GM19372 (cell line): ENCODE data around the gene GREM2.

Source experiments
- ATAC-seq: cut with Tn5 transposase; IDR thresholded peaks from one replicate; pipeline ENCODE4 v1.9.1; 2021; ENCODE audit warnings: mild to moderate bottlenecking, low read depth, moderate library complexity; ENCODE audit not compliant: unreplicated experiment

The GREM2 gene

DNA sequence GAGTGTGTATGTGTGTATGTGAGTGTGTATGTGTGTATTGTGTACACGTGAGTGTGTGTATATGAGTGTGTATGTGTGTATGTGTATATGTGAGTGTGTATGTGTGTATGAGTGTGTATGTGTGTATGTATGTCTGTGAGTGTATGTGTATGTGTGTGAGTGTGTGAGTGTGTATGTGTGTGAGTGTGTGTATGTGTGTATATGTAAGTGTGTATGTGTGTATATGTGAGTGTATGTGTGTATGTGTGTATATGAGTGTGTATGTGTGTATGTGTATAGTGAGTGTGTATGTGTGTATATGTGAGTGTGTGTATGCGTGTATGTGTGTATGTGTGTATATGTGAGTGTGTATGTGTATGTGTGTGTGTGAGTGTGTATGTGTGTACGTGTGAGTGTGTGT, 49.2 kb downstream of the GREM2 start:
- ATAC-seq = no peak

DNA sequence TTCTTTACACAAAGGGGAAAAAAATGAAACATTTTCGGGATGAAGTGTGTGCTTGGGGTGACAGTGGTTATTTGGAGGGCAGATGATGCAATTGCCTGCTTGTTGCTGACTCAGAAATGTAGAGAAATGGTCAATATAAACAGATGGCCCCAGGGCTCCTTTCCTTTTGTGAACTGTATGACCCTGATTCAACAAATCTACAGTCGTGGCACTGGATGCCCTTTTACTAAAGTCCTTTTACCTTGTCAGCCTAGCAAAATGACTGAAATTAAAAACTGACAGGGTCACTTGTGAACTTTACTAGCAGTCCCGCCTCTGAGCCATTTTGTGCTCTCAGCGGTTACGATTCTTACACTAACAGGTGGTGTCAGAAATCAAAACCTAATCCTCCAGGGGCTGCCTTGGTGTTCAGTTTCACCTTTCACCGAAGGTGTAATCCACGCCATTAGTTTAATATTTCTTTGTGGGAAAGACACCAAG, 49.8 kb downstream of the GREM2 start:
- no peak for ATAC-seq

DNA sequence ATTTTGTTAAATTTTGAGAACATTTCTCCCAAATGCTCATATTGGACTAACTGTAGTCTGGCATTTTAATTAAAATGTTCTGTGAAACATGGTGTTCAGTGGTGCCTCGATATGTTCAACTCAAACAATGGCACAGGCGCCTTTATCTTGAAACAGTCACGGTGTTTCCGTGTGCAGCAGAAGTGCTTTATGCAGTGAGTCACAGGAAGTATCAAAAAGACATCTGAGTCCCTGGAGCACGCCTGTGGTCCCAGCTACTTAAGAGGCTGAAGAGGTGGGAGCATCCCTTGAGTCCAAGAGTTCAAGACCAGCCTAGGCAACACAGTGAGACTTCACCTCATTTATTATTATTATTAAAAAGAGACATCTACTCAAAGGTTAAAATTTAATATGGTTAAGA, 52.2 kb downstream of the GREM2 start:
- no peak for ATAC-seq

DNA sequence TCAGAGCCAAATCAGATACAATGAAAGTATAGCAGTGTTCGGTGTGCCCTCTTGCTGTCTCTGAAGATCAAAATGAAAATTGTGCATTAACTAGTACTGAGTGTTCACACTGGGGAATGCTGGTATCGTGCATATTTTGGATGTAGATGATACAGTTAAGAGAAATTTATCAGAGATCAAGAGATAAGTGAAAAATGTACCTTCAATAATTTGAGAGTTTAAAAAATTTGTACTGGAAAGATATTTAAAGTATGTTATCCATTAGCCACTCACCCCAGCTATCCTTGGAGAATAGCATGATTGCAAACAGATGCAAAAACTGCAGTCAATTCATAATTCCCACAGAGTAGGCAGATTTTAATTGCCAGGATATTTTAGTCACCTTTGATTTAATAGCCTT, 56.4 kb downstream of the GREM2 start:
- ATAC-seq = no peak

DNA sequence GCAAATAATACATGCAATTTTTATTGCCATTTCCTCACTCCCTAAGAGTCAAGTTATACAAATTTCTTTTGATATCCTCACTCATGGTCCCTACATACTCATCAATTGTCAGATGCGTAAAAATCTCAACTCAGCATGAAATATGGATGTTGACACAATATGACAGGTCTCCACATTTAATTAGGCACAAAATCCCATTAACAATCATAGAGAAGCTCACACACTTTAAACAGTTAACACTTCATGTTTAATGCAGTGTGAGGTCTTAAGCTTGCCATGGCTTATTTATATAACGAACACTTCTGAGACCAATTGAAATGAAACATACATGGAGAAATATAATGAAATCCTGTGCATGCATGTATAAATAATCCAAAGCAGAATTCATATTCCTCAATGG, 58.6 kb downstream of the GREM2 start:
- ATAC-seq = no peak

DNA sequence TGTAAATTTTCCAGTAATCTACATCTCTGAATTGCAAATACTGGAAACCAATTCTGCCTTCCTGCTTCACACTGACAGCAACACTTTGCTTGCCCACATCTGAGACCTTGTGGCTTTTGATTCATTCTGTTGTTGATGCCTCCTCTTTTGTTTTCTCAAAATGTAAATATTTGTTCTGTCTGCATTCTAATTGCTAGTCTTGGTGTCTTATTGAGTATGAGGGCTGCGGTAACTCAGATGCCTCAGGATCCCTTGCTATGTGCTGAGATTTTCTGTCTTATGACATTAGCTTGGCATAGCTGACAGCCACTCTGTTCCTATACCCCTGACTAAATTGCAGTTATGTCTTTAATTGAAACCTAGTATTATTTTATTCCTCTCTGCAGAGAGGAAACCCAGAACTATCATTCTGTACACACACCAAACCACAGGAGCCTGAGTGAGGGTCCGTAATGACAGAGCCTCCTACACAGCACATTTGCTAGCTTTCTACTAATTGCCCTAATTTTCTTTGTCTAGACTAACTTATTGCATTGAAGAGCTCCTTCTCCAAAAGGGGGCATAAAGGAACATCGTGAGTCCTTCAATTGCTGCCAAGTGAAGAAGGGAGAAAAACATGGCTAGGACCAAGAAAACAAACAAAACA, 72.1 kb downstream of the GREM2 start:
- ATAC-seq = no peak

DNA sequence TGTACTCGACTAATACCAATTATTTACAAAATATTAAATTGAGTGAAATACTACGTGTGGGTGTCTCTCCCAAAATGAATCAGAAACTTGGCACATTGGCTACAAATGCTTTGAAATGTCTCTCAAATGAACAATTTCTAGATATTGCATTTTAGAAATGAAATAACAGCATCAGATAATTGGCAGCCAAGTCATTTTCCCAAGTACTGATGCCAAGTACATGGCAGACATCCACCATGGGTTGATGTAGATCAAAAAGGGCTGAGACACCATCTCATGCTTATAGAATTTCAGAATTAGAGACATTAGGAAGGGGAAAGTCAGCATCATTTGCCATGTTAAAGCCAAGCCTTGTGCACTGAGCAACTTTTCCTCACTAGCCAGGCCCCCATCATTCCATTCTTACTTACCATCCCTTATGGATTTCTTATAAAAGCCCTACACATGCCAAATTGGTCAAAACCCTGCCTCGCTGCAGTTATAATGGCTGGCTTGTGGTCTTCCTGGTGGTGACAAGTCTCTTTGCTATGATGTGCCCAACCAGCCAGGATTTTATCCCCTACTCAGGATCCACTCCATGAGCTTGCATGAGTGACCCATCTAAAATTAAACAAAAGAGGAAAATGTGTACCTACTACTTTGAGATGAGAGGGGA, 73.1 kb downstream of the GREM2 start:
- no peak for ATAC-seq

DNA sequence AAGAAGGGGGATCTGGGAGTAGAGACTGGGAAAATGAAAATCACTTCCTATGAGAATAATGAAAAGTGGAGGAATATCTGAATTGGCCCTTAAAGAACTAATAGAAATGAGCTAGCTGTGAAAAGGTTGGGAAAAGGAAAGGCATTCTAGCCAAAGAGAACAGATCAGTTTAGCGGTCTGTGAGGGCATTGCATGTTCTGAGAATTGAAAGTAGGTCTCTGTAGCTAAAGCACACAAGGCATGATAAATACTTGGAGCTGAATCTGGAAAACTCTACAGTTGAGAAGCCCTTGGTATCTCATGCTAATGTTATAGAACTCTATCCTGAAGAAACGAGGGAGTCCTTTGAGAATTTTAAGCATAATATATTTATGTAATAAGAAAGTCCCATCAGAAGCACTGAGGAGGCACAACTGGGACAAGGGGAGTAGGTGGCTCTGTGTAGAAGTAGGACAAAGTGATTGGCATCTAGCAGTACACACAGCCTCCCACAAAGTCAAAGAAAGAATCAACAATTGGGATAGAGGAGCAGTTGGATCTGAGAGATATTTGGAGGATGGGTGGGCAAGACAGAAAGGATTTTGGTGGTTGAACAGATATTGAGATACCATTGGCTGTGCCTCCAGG, 78.7 kb downstream of the GREM2 start:
- no peak for ATAC-seq

DNA sequence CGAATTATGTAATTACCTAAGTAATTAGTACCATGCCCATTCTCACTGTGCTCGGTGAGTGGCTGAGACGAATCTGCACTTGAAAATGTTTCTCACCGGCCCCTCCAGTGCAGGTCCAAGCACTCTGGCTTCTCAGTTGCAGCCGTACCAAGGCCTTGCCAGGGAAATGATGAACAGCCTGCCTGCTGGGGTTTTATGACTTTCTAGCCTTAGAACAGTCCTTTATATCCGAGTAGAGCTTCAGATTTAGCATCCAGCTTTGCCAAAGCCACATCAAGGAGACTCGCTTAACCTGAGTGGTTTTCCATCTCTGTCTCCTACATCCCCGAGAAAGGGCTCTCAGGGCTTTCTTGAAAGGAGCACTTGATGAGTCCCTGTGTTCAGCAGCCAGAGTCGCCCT, 83.4 kb downstream of the GREM2 start:
- no peak for ATAC-seq

DNA sequence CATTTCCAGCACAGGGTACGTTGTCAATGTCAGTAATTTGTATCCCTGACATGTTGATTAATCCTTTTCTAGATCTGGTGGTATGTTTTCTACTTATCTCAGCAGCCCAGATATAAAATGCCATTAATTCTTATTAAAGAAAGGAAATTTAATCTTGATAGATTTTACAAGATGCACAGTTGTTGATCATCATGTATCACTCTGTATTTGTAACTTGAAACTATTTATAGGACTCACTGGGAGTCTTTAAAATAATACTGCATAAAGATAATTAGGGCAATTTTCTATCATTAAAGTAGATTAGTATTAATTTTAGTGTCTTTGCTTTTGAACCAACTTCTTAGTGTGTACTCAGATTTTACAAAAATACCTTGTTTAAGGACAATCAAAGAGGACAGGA, 84.9 kb downstream of the GREM2 start:
- ATAC-seq = no peak

DNA sequence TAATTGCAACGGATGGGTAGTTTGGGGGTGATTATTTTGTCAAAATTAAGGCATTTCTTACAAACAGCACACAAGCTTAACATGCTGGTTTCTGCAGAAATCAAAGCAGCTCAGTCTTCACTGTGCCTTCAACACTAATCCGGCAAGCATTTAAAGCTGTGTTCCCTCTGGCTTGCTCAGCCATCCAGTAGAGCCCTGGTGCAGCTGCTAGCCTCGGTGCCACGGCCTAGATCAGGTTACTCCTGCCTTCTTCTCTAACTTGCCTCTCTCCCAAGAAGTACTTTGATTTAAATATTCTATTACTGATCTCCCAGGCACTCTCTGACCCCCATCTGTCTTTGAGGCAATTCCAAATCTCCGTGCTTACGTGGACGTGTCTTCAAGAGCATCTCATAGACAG, 85.6 kb downstream of the GREM2 start:
- no peak for ATAC-seq

DNA sequence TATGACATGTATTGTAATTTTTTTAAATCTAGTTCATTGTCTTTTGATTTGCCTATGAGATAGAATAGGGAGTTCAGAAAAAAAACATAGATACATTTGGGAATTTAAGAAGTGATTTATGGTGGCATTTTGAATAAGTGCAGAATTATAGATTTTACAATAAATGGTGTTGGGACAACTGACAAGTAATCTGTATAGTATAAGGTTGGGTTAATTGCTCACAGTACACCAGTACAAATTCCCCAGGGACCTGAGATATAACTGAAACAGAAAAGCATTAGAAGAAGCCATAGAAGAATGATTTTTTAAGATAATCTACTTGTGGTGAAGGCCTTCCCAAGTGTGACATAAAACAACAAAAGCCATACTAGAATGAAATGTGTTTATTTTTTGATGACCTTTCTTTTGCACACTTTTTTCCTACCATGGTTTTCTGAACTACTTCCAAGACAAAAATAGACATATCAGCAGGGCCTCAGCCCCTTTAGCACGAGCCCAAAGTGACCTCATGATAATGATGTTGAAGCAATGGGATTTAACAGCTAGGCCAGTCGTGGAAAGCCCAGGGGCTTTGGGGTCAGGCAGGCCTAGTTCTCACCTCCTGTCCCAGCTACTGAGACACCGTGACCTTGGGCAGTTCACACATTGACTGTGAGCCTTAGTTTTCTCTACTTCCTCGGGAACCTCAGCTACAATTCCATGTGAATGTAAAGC, 87.4 kb downstream of the GREM2 start:
- ATAC-seq = no peak

DNA sequence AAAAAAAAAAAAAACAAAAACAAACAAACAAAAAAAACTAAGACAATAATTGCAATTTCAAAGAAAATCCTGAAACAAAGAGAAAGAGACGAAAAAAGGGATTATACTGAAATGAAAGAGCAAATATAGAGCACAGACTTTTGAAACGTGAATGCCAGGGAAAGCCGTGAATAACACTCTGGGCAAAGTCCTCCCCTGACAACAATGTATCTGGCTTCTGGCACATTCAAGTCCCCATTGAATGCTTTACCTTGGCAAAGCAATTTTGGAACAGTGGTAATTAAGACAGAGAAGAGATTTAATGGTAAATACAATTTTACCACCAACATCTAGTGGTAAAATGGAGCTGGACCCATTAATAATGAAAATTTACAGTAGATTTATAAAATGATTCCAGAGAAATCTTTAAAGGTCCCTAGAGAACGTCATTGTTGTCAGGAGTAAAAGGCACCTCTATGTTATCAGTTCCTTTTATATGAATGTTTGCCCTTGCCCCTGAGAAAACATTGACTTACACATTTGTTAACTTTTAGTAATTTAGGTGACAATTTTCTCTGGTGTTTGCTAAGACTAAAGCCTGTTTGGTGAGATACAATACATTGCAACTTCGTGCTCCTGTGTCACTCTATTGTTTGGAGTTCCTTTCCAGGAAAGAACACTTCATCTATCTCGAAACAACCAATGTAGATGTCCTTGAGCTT, 89.7 kb downstream of the GREM2 start:
- ATAC-seq = no peak

DNA sequence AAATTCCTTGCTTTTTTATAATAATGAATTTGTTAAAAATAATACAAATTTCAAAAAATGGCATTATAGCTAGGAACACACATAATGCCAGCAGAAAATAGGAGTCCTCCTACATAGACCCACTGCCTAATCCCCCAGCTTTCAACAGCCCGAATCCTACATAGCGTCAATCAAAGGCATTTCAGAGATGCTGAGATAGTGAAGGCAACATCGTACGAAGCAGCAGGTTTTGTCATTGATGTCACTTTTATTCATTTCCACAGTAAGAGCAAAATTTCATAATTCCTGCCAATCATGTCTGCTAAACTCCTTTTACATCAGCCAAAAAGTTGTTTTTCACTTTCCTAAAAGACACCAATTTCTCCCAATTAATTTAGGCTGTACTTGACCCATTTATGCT, 94.1 kb downstream of the GREM2 start:
- ATAC-seq = no peak

DNA sequence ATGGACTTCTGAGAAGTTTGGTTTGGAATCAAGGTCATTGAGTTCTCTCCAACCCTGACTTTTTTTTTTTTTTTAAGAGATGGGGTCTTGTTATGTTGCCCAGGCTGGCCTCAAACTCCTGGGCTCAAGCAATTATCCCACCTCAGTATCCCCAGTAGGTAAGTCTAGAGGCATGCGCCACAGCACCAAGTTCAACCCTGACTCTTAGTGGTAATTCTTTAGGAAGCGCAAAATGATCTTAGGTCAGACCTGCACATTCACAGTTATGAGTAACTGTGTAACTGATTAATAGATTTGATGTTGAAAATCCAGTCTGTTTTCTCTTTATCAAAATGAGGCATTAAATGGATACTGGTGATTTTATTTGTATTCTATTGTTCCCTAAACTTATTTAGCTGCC, 95.9 kb downstream of the GREM2 start:
- no peak for ATAC-seq

DNA sequence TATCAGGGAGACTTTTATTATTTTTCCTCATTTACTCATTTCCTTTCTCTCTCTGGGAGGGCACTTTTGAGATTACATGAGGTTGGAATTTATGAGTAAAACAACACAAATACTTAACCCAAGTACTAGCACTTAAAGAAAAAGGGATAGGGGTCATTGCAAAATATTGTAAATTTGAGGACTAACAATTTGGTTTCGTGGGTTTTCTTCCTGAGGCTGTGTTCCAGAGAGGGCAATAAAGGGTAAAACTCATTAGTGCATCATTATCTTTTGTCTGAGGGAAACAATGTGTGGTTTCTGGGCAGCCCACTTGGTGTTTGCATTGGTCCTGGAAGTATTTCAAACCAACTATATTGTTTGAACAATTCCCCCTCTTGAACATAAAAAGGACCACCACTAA, 96.5 kb downstream of the GREM2 start:
- no peak for ATAC-seq

DNA sequence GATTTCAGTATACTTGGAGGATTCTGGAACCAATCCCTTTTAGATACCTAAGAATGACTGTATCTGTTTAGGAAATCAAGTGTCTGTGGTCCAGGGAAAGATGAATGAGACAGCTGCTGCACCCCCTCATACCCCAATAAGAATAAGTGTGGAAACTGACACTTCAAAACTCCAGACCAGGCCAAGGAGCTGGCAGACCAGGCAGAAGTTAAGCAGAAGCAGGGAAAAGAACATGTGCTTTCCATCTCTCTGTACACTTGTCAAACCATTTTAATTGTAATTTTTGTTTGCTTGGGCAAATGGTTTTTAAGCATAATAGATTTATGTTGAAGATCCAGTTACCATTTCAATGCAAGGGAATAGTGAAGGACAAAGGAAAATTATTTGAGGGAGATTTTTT, 100.2 kb downstream of the GREM2 start:
- ATAC-seq = no peak

DNA sequence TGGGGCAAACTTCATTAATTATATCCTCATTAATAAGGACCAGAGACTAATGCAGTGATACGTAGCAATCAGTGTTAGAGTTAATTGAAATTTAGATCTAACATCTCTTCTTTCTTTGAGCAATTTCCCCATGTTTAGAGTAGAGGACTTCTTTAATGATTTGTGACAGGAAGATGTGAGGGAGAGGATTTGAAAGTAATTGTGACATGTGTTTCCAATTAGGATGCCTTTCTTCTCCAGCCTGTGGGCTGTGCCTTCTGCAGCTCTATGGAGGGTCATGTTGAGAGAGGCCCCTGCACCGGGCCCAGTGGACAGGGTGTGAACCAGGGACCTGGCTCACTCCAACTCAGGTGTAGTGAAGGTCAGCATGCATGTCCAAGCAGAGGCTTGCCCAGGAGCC, 103.0 kb downstream of the GREM2 start:
- ATAC-seq = no peak

DNA sequence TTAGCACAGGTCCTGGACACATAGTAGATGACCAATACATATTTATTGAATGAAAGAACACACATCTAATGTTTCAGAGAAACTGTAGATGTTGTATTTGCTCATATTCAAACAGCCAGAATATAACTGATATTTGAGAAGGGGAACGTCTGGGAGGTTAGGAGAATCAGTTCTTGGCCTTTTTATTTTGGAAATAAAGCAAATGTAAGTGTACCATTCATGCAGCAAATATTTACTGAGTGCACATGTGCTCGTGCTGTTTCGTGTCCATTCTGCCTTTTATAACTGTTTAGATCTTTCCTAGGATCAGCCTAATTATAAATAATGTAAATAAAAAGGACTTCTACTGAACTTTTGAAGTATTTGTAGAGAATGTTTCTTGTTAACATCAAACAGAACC, 103.8 kb downstream of the GREM2 start:
- ATAC-seq = no peak

DNA sequence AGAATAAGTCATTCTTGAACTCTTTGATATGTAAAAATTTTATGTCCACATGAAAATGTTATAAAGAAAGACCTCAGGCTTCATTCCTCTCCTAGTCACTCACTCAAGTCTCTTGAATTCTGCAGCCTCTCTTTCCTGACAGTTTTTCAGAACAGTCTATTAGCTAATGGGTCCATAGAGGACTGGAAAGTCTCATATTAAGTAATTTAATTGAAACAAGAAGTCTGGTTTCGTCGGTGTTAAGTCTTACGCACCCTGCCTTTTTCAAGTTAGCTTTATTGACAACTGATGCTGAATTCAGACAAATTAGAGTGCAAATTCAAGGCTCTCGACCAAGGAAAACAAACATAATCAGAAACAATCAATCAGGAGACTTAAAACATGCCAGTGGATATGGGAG, 105.8 kb downstream of the GREM2 start:
- no peak for ATAC-seq

DNA sequence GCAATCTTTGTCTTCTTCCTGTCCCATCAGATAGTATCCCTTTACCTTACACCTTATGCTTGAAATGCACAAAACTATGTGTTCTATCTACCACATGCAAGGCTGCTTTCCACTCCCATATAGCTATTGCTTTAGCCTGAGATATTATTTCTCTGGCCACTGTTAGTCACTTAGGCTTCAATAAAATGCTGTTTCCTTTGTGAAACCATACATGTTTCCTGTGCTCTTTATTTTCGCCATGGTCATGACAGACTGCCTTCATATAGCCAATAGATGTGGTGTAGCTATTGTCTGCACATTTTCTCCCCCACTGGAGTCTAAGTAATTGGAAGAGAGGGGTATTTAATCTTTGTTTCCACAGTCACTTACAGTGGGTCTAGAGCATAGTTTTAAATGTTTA, 108.4 kb downstream of the GREM2 start:
- no peak for ATAC-seq
